HG02840 (cell line): ENCODE data around the gene GH1.
"Not testable (repeated sequence)": the region's sequence is repeated elsewhere in the genome, so short reads cannot be mapped to it uniquely, and the experiment has no call there.

Source experiments
- ATAC-seq: cut with Tn5 transposase; IDR thresholded peaks from one replicate; pipeline ENCODE4 v1.9.1; 2021; ENCODE audit warnings: mild to moderate bottlenecking, moderate library complexity, moderate number of reproducible peaks; ENCODE audit not compliant: unreplicated experiment, low FRiP score

GH1 gene

GRCh38 chr17:63928172-63928666 is 9.6 kb upstream of the GH1 start:
- no peak for ATAC-seq

GRCh38 chr17:63927464-63928171 is 9.0 kb upstream of the GH1 start:
- ATAC-seq, result no peak

GRCh38 chr17:63926164-63926563 is 7.5 kb upstream of the GH1 start:
- ATAC-seq, result no peak

GRCh38 chr17:63925615-63926014 is 7.0 kb upstream of the GH1 start:
- ATAC-seq, result no peak

GRCh38 chr17:63922402-63922801 is 3.8 kb upstream of the GH1 start:
- ATAC-seq, result not testable (repeated sequence)

GRCh38 chr17:63920779-63921178 is 2.1 kb upstream of the GH1 start:
- not testable (repeated sequence) for ATAC-seq

- not testable (repeated sequence) for ATAC-seq
Observed at GRCh38 chr17:63920050-63920449, 1.4 kb upstream of the GH1 start.

- peak; percentile 50 for ATAC-seq
Observed at GRCh38 chr17:63919311-63919723, 678 bp upstream of the GH1 start.

- no peak for ATAC-seq
Observed at GRCh38 chr17:63918305-63918704, 334 bp downstream of the GH1 start.

GRCh38 chr17:63917646-63918045 is 993 bp downstream of the GH1 start:
- ATAC-seq, result no peak

- not testable (repeated sequence) for ATAC-seq
Observed at GRCh38 chr17:63917206-63917605, 1.4 kb downstream of the GH1 start.

- ATAC-seq, result no peak
Observed at GRCh38 chr17:63916566-63917185, 2.0 kb downstream of the GH1 start.

- ATAC-seq, result not testable (repeated sequence)
Observed at GRCh38 chr17:63915753-63916152, 2.9 kb downstream of the GH1 start.

- ATAC-seq, result no peak
Observed at GRCh38 chr17:63914471-63914870, 4.2 kb downstream of the GH1 start.

GRCh38 chr17:63911657-63912100 is 7.0 kb downstream of the GH1 start:
- ATAC-seq, result no peak

GRCh38 chr17:63911041-63911635 is 7.5 kb downstream of the GH1 start, which contains the start of gene CSHL1:
Gene CSHL1 (minus strand): TSS chr17:63911258. CDS start chr17:63911196, 62 bp downstream.
- no peak for ATAC-seq

GRCh38 chr17:63910096-63910495 is 8.5 kb downstream of the GH1 start:
- ATAC-seq, result no peak

GRCh38 chr17:63909586-63909985 is 9.1 kb downstream of the GH1 start:
- ATAC-seq, result not testable (repeated sequence)

GRCh38 chr17:63907161-63907778 is 11.4 kb downstream of the GH1 start:
- ATAC-seq, result not testable (repeated sequence)

- not testable (repeated sequence) for ATAC-seq
Observed at GRCh38 chr17:63904796-63905195, 13.8 kb downstream of the GH1 start.

- not testable (repeated sequence) for ATAC-seq
Observed at GRCh38 chr17:63903787-63904201, 14.8 kb downstream of the GH1 start.
